Sciatic nerve (tissue), 2 donors: ENCODE measurements around the gene ZBTB16. TPM values are rescaled to one million over a fixed set of nuclear protein-coding genes. Genes with fewer than 3 reads are reported as not detected.
A peak's percentile ranks its signal among the peaks of the same experiment; 100 is the strongest.

Source experiments
- ATAC-seq: fragments of 200-7000 bp; cut with Tn5 transposase; one replicate; pipeline ENCODE4 v1.9.1; 2020; ENCODE audit warnings: mild to moderate bottlenecking, moderate library complexity
- DNase-seq: peaks from one replicate; pipeline ENCODE4 v3.0.0-alpha.2; 2020; ENCODE audit warnings: low spot score
- intact Hi-C: fragments of 100-400 bp; cut with DNase I; formaldehyde crosslinking; loops from one replicate; pipeline ENCODE4 v1.14.2; 2022
- total RNA-seq: library from RNA; stranded (reverse); fragmentation: NEBNext Ultra II Directional; extraction: Animal tissue kit (Norgen Biotek cat#: 25700); gene quantifications from one replicate; pipeline ENCODE4 v1.2.1, GENCODE V29; 2021
- donor health status: DM: no; HTN: no; CAD: no.
- donor health status: DM: no; HTN: no; CAD: no.

ZBTB16 gene
- total RNA-seq, 1 donor from 2014 or later, result 22.7 TPM

DNA sequence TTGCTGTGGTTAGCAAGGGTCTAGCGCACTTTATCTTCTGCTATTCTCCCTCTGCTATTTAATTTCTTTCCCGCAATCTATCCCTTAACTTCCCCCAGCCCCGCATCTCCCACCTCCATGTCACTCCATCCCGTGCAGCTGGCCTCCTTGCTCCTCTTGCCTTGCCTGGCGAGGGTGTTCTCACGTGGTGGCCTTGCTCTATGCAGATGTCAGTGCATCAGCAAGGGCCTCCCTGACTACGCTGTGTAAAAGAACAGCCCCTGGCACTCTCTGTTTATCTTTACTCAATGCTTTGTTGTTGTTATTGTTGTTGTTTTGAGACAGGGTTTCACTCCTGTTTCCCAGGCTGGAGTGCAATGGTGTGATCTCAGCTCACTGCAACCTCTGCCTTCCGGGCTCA lies 122.2 kb downstream of the ZBTB16 start:
- no peak for DNase-seq
- no peak for ATAC-seq

DNA sequence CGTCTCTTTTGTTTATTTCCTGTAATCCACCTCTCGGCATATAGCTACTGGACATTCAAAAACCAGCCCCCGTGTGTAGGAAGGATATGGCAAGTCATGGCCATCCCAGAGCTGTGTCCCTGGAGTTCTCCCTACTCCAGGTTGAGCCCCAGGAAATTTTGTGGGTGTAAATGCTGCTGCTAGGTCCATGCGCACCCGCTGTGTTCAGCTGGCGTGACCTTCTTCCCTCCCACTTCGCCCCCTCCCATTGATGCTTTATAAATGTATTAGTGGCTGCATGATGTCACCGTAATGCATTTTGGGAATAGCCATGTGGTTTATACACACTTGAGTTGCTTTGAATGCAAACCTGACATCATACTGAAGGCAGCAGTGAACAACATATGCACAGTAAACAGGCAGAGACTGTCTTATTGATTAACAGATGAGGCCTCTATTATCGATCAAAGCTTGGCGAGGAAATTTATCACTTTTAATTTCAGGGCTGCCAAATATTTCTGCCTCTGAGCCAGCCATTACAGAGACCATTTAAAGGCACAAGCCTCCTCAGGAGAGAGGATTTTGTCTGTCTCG lies 123.0 kb downstream of the ZBTB16 start:
- ATAC-seq, result no peak
- intact Hi-C loops, result no loop called here
- DNase-seq, result no peak

More for the DNA sequence above, 122.2 kb downstream of the ZBTB16 start:
- intact Hi-C loops, result no loop called here

DNA sequence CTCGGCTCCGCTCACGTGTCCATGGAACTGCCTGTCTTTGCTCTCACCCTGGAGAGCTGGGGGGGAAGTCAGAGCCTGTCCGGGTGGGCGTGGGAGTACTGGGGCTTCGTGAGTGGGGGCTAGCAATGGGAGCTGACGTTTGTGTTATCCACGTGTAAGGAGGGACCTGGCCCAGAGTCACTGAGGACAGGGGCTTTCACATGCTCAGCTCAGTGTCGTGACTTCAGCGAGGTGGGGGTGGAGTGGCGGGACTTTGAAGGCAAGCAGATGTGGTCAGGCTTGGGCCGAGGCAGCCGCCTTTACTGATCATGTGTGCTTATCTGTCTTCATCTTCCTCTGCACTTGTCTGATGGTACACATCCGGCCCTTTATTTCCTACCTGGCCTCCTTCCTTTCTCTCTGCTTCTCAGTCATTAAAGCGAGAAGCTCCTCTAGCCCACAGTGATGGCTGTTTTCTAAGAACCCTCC lies 123.6 kb downstream of the ZBTB16 start:
- DNase-seq, result no peak
- intact Hi-C loops, result no loop called here
- no peak for ATAC-seq

DNA sequence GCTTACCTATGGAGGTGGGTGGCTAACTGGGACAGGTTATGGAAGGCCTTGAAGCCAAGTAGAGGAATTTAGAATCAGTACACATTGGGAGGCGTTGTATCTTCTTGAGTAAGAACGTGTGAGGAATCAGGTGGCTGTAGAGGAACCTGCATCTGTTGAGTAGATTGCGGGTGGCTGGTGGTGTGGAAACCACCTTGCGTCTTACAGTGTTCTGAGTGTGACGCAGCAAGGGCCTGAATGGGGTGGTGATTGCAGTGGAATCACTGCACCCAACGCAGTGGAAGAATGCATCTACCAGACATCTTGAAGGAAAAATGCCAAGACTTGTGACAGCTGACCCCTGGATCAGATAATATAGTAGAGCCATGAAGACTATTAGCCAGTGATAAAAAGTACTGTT lies 125.9 kb downstream of the ZBTB16 start:
- ATAC-seq (no peak), DNase-seq (no peak)

DNA sequence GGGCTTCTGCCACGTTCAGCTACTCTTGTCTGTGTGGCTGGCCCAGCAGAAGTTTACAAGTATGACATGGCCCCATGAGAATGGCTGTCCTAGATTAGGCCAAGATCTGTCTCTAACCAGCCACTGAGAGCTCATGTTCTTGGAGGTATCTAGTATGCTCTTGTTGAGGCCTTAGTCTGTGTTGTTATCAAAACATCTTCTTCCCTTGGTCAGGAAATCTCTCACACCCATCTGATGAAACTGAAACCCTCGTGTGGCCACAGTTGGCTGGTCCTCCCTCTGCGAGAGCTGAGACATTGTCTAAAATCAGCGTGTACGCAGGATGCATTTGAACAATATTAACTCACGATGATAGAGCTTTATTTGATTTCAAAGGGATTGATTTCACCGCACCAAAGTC lies 127.7 kb downstream of the ZBTB16 start:
- intact Hi-C loops, result no loop called here
- ATAC-seq, result no peak
- DNase-seq, result no peak

More for the DNA sequence above, 125.9 kb downstream of the ZBTB16 start:
- intact Hi-C loops, result no loop called here

DNA sequence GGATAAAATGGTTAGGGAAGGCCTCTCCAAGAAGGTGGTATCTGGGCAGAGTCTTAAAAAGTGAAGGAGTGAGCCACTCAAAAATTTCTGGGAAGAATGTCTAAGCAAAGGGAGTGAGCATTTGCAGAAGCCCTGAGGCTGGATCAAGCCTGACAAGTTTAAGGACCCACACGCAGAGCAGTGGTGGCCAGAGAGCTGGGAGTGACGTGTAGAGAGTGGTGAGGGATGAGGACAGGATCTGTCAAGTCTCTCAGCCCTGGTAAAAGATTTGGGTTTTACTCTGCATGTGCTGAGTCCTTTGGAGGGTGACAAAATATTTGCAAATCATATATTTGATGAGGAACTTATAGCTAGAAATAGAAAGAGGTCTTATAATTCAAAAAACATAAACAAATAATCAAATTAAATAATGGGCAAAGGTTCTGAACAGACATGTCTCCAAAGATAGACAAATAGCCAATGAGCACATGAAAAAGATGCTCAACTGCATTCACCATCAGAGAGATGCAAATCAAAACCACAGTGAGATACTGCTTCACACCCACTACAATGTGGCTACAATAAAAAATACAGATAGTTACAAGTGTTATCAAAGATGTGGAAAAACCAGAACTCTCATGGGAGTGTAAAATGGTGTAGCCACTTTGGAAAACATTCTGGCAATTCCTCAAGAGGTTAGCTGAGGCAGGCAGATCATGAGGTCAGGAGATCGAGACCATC lies 129.5 kb downstream of the ZBTB16 start:
- intact Hi-C loops, result no loop called here
- DNase-seq (no peak), ATAC-seq (no peak)

DNA sequence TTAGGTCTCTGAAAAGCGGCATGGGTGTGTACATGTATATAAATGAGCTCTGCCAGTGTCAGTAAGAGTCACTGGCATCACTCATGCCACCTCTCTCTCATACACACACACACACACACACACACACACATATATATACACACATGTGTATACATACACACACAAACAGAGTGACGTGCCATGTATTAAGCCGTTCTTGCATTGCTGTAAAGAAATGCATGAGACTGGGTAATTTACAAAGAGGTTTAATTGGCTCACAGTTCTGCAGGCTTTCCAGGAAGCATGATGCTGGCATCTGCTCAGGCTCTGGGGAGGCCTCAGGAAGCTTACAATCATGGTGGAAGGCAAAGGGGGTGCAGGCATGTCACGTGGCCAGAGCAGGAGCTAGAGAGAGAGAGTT lies 131.1 kb downstream of the ZBTB16 start:
- ATAC-seq (no peak), DNase-seq (no peak)
- intact Hi-C loops, result no loop called here

DNA sequence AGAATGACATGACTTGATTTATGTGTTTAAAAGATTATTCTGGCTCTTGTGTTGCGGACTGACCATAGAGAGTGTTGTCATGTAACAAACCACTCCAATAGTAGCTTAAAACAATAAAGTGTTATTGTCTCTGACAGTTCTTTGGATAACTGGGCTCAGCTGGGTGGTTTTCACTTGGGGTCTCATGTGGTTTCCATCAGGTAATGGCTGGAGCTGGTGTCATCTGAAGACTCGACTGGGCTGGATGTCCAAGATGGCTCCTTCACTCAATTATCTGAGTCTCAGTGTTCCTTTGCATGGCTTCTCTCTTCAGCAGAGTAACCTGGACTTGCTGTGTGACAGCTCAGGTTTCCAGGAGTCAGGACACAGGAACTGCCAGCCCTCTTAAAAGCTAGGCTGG lies 132.4 kb downstream of the ZBTB16 start:
- ATAC-seq (no peak), DNase-seq (no peak)
- intact Hi-C loops, result no loop called here

DNA sequence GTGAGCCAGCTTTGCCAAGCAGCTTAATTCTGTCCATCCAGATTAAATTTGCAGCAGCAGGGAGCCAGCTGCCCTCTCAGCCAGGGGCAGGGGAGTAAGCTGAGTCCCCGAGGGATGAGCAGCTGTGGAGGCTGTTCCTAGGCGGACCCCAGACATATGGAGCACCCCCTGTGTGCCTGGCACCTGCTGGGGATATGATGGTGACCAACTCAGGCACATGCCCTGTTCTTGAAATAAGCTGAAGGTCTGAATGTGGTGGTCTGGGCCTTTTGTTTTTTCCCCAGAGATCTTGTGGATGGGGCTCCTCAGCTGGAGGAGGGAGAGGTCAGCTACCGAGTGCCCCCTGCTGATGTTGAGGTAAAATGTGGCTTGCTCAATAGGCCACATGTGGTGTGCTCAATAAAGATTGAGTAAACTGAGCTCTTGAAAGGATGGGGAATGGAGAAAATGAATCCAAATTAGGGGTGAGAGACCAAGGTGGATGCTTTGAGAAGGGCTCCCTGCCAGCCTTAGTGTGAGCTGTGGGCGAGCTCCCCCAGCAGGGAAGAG lies 133.4 kb downstream of the ZBTB16 start:
- ATAC-seq, result no peak
- intact Hi-C loops, result no loop called here

DNA sequence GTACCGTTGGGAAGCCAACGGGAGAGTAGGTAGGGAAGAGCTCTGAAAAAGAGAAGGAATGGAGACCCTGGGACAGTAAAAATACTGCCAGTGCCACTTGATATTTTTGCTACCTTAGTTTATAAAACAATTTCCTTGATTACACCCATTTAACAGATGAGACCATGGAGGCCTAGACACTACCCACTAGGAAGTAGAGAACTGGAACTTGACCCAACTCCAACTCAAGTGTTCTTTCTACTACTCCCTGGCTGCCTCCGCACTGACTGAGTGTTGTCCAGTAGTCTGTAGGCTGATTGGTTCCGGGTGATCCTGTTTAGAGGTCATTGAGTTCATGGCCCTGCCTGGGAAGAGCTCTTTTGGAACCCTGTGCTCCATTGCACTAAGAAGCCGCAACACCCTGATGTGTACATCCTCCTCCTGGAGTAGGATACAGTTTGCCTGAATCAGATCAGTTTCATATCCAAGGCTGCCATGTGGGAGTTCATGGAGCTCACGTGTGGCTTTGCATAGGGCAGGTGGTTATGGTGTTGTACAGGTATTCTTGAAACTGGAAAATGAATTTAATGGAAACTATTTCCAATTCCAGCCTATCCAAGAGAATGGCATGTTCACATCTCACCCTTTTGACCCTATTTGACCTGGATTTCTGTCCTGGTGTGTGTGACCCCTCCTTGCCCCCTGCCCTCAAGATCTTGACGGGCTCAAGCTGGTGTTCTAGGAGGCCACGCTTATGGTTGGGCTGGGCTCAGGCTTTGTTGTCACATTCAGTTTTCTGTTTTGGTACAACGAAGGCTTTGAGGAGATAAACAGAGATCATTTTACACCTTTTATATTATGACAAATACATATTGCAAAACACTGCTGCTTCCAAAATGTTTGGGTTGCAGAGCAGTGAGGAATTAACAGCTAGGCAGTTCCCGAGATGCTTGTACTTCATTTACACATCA lies 134.5 kb downstream of the ZBTB16 start:
- intact Hi-C loops, result no loop called here
- ATAC-seq, result no peak
- DNase-seq, result no peak

More for the DNA sequence above, 133.4 kb downstream of the ZBTB16 start:
- DNase-seq, result no peak

DNA sequence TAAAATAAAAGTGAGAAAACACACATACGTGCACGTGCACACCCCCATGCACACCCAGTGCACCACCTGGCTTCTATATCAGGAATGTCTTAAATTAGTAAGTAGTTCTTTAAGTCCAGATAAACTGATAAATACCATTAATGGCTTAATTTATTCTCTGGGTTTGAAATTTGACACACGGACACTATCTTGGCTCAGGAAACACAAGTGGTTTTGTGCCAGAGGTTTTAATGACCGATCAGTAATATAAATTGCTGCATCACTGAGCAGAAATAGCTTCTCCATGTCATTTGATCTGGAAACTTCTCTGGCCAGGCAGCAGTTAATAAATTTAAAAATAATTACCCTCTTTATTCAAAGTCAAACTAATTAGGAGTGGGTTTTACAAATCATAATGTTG lies 135.2 kb downstream of the ZBTB16 start:
- intact Hi-C loops, result no loop called here
- DNase-seq (no peak), ATAC-seq (no peak)

DNA sequence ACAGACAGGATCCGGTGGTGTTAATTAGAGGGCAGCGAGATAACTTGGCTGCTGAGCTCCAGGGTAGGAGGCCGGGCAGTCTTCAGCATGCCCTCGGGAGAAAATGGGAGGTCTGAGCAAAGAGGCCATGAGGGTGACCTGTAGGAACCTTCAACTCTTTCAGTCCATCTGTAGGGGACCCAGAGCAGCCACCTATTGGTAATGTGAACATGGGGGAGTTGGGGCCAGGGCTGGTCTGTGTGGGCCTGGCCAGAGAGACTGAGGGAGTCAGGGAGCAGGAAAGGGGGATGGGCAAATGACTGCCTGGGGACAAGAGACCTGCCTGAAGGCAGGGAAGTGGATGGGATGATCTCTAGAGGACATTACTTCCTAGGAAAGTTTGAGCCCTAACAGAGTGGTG lies 135.6 kb downstream of the ZBTB16 start:
- DNase-seq (no peak), ATAC-seq (no peak)
- intact Hi-C loops, result no loop called here

DNA sequence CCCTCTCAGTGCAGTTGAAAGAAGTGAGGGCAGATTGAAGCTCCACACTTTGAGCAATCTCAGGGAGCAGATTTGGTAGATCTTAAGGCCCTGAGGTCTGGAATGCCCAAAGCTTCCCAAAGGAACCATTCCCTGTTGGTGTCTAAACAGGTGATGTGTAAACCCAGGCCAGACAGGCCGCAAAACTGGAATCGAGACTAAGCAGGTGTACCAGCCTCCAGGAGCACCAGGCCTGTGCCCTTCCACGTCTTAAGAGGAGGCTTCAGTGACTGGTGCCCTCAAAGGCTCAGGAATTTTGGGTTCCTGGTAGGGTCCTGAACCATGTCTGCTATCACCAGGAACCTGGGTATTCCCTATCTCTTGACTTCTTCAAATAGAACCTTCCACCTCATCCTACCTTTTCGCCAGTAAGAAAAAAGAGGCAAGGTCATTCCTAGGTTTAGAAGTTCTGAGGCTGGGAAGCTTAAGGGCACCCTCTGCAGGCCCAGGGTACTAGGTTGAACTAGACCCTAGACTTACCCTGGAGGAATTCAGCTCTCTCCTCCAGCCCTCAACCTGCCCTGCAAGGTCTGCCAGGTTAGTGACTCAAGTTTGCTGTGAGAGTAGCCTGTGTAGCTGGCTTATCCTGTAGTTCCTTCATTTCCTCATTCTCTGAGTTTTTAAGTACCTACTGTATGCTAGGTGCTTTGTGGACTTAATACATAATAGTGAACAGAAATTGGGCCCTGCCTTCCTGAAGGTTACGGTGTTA lies 136.6 kb downstream of the ZBTB16 start:
- no peak for DNase-seq
- no peak for ATAC-seq
- intact Hi-C loops, result no loop called here

DNA sequence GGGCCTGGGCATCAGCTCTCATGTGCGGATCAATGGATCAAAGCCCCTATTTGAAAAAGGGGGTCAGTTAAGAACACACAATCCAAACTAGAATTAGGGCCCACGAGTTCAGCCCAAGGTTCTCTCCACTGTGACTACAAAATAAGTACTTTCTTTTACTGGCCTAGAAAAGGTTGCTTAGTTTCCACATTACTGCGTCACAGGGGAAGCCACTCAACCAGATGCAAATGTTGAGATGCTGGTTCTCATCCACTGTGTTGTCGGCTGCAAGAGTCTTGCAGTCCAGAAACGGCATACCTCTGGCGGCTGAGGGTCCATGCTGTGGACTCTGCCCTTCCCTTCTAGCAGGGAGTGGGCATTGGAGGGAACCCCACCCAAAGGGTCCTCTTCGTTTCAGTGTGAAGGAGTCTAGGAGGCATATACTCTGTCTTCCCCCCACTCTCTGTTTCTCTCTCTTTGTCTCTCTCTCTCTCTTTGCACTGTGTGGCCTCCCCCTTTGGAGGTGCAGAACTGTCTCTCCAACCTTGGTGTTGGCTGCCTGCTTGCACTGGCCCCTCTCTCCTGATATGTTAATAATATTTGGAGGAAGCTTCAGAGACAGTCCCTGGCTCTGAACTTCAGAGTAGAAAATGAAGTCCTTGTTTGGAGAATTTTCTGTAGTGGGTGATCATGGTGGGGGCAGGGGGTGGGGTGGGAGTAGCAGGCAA lies 137.6 kb downstream of the ZBTB16 start:
- ATAC-seq (peak; percentile 33), DNase-seq (no peak)
- intact Hi-C loops, result no loop called here

DNA sequence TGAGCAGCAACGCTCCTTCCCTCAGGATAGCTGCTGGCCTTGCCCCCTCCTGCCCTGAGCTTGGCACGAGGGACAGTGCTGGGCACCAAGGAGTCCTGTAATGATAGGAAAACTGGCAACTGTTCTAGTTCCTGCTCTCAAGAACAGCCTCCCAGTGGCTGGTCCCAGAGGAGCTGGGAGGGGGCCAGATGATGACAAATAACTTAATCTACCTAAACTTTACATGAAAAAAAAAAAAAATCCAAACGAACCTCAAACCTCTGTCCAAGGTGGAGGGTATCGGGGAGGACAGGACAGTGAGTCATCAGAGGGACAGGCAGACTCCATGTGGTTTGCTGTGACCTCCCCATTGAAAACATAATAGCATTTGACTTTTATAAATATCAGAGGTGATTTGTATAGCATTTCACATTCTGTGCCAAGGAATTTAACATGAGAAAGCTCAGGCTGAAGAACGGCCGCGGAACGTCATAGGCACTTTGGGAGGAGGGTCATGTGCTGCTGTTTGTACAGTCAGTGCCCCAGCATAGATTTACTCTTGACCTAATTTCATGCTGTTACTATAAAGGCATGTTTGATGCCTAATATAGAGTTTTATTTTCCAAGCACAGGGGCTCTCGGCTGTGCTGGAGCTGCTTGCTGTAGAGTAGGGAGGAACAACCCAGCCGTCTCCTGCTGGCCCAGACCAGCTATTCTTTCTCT lies 138.4 kb downstream of the ZBTB16 start:
- ATAC-seq, result peak; percentile 68
- intact Hi-C loops, result no loop called here
- DNase-seq, result no peak

DNA sequence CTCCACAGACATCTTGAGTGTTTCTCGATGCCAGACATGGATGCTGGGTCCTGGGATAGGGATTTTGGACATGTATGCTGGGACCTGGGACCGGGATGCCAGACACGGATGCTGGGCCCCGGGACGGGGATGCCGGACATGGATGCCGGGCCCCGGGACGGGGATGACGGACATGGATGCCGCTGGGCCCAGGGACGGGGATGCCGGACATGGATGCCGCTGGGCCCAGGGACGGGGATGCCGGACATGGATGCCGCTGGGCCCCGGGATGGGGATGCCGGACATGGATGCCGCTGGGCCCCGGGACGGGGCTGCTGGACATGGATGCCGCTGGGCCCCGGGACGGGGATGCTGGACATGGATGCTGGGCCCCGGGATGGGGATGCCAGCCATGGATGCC lies 139.5 kb downstream of the ZBTB16 start:
- DNase-seq (no peak), ATAC-seq (no peak)
- intact Hi-C loops, result no loop called here

DNA sequence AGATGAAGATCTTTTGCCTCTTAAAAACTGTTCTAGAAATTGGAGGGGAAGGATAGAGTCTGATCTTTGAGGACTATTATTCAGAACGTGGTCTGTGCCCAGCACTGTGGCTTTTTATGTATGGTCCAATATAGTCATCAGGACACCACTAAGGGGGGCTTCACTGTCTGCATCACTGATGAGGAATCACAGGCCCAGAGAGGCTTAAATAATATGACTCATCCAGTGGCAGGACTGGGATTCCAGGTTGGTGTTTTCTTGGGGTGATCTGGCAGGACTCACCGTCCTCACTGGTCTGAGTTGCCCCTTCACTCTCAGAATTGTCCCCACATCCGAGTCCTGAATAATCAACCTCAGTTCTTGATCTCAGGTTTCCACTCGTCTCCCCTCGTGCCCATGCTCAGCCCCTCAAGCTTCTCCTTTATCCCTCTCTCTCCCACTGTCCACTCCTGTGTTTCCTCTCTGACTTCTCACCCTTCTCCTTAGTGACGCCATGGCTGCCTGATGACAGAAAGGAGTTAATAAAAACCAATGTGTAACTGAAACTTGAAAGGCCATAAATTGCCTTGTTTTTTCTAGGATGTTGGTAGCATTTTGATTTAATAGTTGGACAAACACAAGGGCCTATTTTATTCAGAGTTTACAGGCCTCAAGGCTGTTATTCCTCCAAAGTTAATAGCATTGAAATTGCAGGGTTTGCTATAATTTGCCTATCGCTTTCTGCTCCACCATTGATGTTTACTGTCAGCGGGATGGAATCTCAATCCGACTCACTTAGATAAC lies 141.0 kb downstream of the ZBTB16 start:
- DNase-seq (no peak), ATAC-seq (no peak)
- intact Hi-C loops, result no loop called here
